GM13977 (cell line): ENCODE results near the gene PKNOX2.

Experiments used
- DNase-seq: peaks from one replicate; pipeline ENCODE4 v3.0.0; 2012; ENCODE audit warnings: low spot score
- in situ Hi-C: fragments of 300-500 bp; cut with MboI; formaldehyde crosslinking; loops from one replicate; pipeline ENCODE4 v1.12.0; 2022; ENCODE audit warnings: low sequenced_read_pairs, low pct_unique_long_range_greater_than_20kb, mixed read lengths, inconsistent platforms; ENCODE audit not compliant: unreplicated experiment
- TF ChIP-seq, protein P1 (sequence below): IDR thresholded peaks from 2 replicates; pipeline ENCODE4 v1.5.1; 2012; ENCODE audit warnings: mild to moderate bottlenecking, control low read depth; ENCODE audit not compliant: insufficient read depth; ENCODE audit errors: extremely low read depth, missing control alignments

The PKNOX2 gene

GRCh38 chr11:125479137-125479536 is 314.6 kb downstream of the PKNOX2 start:
- TF ChIP-seq, protein P1, sequence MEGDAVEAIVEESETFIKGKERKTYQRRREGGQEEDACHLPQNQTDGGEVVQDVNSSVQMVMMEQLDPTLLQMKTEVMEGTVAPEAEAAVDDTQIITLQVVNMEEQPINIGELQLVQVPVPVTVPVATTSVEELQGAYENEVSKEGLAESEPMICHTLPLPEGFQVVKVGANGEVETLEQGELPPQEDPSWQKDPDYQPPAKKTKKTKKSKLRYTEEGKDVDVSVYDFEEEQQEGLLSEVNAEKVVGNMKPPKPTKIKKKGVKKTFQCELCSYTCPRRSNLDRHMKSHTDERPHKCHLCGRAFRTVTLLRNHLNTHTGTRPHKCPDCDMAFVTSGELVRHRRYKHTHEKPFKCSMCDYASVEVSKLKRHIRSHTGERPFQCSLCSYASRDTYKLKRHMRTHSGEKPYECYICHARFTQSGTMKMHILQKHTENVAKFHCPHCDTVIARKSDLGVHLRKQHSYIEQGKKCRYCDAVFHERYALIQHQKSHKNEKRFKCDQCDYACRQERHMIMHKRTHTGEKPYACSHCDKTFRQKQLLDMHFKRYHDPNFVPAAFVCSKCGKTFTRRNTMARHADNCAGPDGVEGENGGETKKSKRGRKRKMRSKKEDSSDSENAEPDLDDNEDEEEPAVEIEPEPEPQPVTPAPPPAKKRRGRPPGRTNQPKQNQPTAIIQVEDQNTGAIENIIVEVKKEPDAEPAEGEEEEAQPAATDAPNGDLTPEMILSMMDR, result no peak
- DNase-seq, result no peak
- in situ Hi-C loops, result no loop called here

- DNase-seq, result no peak
- TF ChIP-seq, protein P1, result no peak
- in situ Hi-C loops, result no loop called here
Observed at GRCh38 chr11:125481531-125481930, 317.0 kb downstream of the PKNOX2 start.
